Subcutaneous abdominal adipose tissue (tissue), 5 donors: Measurements from ENCODE around the gene ESRP2.

Source experiments
- H3K27ac ChIP-seq: one replicate; pipeline ENCODE4 v1.7.0; 2013; ENCODE audit warnings: low read depth, mild to moderate bottlenecking, inconsistent platforms, low read length, moderate library complexity
- H3K27me3 ChIP-seq, 5 donors: one replicate each; pipeline ENCODE4 v1.7.0; 2013; ENCODE audit warnings: low read length in 5 of 5, inconsistent platforms in 1 of 5; ENCODE audit not compliant: control insufficient read depth in 5 of 5, insufficient read depth in 4 of 5
- H3K36me3 ChIP-seq, 5 donors: one replicate each; pipeline ENCODE4 v1.7.0; 2013; ENCODE audit warnings: low read length in 5 of 5; ENCODE audit not compliant: control insufficient read depth in 5 of 5, insufficient read depth in 5 of 5
- H3K4me1 ChIP-seq, 5 donors: one replicate each; pipeline ENCODE4 v1.7.0; 2013; ENCODE audit warnings: low read length in 5 of 5, mild to moderate bottlenecking in 3 of 5, moderate library complexity in 1 of 5; ENCODE audit not compliant: control insufficient read depth in 5 of 5, insufficient read depth in 5 of 5
- H3K4me3 ChIP-seq, 5 donors: one replicate each; pipeline ENCODE4 v1.7.0; 2013; ENCODE audit warnings: low read length in 5 of 5, low read depth in 1 of 5
- H3K9ac ChIP-seq, 5 donors: one replicate each; pipeline ENCODE4 v1.7.0; 2013; ENCODE audit warnings: low read length in 5 of 5, mild to moderate bottlenecking in 4 of 5, moderate library complexity in 3 of 5
- H3K9me3 ChIP-seq, 5 donors: one replicate each; pipeline ENCODE4 v1.7.0; 2013; ENCODE audit warnings: low read length in 5 of 5; ENCODE audit not compliant: control insufficient read depth in 5 of 5
- donor health status: healthy.
- donor health status: healthy.
- donor health status: healthy.
- donor health status: healthy.
- donor health status: healthy.

ESRP2 gene

GRCh38 chr16:68251832-68252231 is 15.9 kb upstream of the ESRP2 start:
- no peak overlapping the region for H3K27ac ChIP-seq
- peaks cover 2 to 35% (median 21%) of the 10 kb centered on the region in 5 donors for H3K4me1 ChIP-seq
- H3K4me3 ChIP-seq, result no peak overlapping the region
- H3K27me3 ChIP-seq, result no peaks in the 10 kb centered on the region
- H3K9ac ChIP-seq, result no peak overlapping the region
- H3K9me3 ChIP-seq, result no peaks in the 10 kb centered on the region
- H3K36me3 ChIP-seq, result peaks cover 0 to 80% (median 58%) of the 10 kb centered on the region in 5 donors

- Histone ChIP-seq H3K9me3 (no peaks in the 10 kb centered on the region), H3K4me1 (peaks cover 11 to 42% (median 30%) of the 10 kb centered on the region in 5 donors), H3K4me3 (no peak overlapping the region), H3K27me3 (no peaks in the 10 kb centered on the region), H3K27ac (no peak overlapping the region), H3K36me3 (peaks cover 0 to 72% (median 55%) of the 10 kb centered on the region in 5 donors), H3K9ac (no peak overlapping the region)
These were observed 15.0 kb upstream of the ESRP2 start for GRCh38 chr16:68250951-68251350.

- no peaks in the 10 kb centered on the region for H3K9me3 ChIP-seq
- H3K9ac ChIP-seq, result no peak overlapping the region
- H3K4me3 ChIP-seq, result no peak overlapping the region
- H3K27ac ChIP-seq, result no peak overlapping the region
- no peaks in the 10 kb centered on the region for H3K27me3 ChIP-seq
- peaks cover 15 to 55% (median 41%) of the 10 kb centered on the region in 5 donors for H3K4me1 ChIP-seq
- peaks cover 0 to 56% (median 39%) of the 10 kb centered on the region in 5 donors for H3K36me3 ChIP-seq
These were observed 13.4 kb upstream of the ESRP2 start for GRCh38 chr16:68249371-68249770.

GRCh38 chr16:68247932-68248331 is 12.0 kb upstream of the ESRP2 start:
- no peaks in the 10 kb centered on the region for H3K27me3 ChIP-seq
- H3K9me3 ChIP-seq, result no peaks in the 10 kb centered on the region
- H3K4me3 ChIP-seq, result peak overlapping the region in 3 of 5 donors; percentile 0 to 98 (median 80)
- H3K36me3 ChIP-seq, result peaks cover 0 to 44% (median 31%) of the 10 kb centered on the region in 5 donors
- H3K9ac ChIP-seq, result peak overlapping the region in 2 of 5 donors; percentile 64 to 73
- H3K27ac ChIP-seq, result peak overlapping the region; percentile 23
- H3K4me1 ChIP-seq, result peaks cover 15 to 59% (median 45%) of the 10 kb centered on the region in 5 donors

GRCh38 chr16:68247400-68247799 is 11.5 kb upstream of the ESRP2 start:
- Histone ChIP-seq H3K27ac (peak overlapping the region; percentile 27), H3K9ac (peak overlapping the region in 2 of 5 donors; percentile 64 to 73), H3K4me1 (peaks cover 15 to 57% (median 45%) of the 10 kb centered on the region in 5 donors), H3K9me3 (no peaks in the 10 kb centered on the region), H3K4me3 (peak overlapping the region; percentile 0 to 98 (median 80)), H3K36me3 (peaks cover 0 to 39% (median 26%) of the 10 kb centered on the region in 5 donors), H3K27me3 (no peaks in the 10 kb centered on the region)

GRCh38 chr16:68246666-68247065 is 10.7 kb upstream of the ESRP2 start:
- Histone ChIP-seq H3K36me3 (peaks cover 0 to 31% (median 19%) of the 10 kb centered on the region in 5 donors), H3K4me3 (peak overlapping the region; percentile 80 to 98 (median 95)), H3K27ac (peak overlapping the region; percentile 27), H3K4me1 (peaks cover 15 to 52% (median 43%) of the 10 kb centered on the region in 5 donors), H3K9me3 (no peaks in the 10 kb centered on the region), H3K27me3 (no peaks in the 10 kb centered on the region), H3K9ac (no peak overlapping the region)

- Histone ChIP-seq H3K36me3 (peaks cover 0 to 26% (median 18%) of the 10 kb centered on the region in 5 donors), H3K27ac (peak overlapping the region; percentile 9), H3K4me1 (peaks cover 15 to 52% (median 43%) of the 10 kb centered on the region in 5 donors), H3K9ac (peak overlapping the region in 4 of 5 donors; percentile 18 to 75 (median 72)), H3K4me3 (peak overlapping the region; percentile 80 to 98 (median 95)), H3K9me3 (no peaks in the 10 kb centered on the region), H3K27me3 (no peaks in the 10 kb centered on the region)
These were observed 10.2 kb upstream of the ESRP2 start for GRCh38 chr16:68246121-68246520.

GRCh38 chr16:68244903-68245853 is 9.3 kb upstream of the ESRP2 start, which contains the start of gene PLA2G15:
TSS of gene PLA2G15 (plus strand) at chr16:68245373. CDS start at chr16:68245427, 54 bp downstream.
- peaks cover 15 to 52% (median 43%) of the 10 kb centered on the region in 5 donors for H3K4me1 ChIP-seq
- no peaks in the 10 kb centered on the region for H3K9me3 ChIP-seq
- no peaks in the 10 kb centered on the region for H3K27me3 ChIP-seq
- H3K9ac ChIP-seq, result peak within 1 kb of the TSS; percentile 41 to 82 (median 78)
- H3K27ac ChIP-seq, result peak within 1 kb of the TSS; percentile 65
- peak within 1 kb of the TSS; percentile 84 to 98 (median 95) for H3K4me3 ChIP-seq
- peaks cover 0 to 17% (median 12%) of the 10 kb centered on the region in 5 donors for H3K36me3 ChIP-seq

- Histone ChIP-seq H3K9ac (peak overlapping the region in 4 of 5 donors; percentile 11 to 82 (median 79)), H3K27ac (no peak overlapping the region), H3K27me3 (no peaks in the 10 kb centered on the region), H3K4me1 (peaks cover 15 to 54% (median 47%) of the 10 kb centered on the region in 5 donors), H3K36me3 (peaks cover 0 to 10% (median 9%) of the 10 kb centered on the region in 5 donors), H3K4me3 (peak overlapping the region; percentile 84 to 98 (median 95)), H3K9me3 (no peaks in the 10 kb centered on the region)
These were observed 8.6 kb upstream of the ESRP2 start for GRCh38 chr16:68244481-68244902.
